ENCODE measurements around the gene CORO7.
A peak's percentile ranks its signal among the peaks of the same experiment; 100 is the strongest.

The CORO7 gene

GRCh38 chr16:4426722-4427372 lies 10.5 kb upstream of the CORO7 start:
- TF ChIP-seq CTCF (IDR thresholded peaks at IDR 0.05; ENCODE audit: low read length, missing control alignments) = no peak
- peak overlapping the region; percentile 80 for H3K4me3 ChIP-seq (replicated peaks; ENCODE audit: low read depth, low read length)
- DNase-seq (ENCODE audit: low read depth) = no peak

GRCh38 chr16:4426021-4426684 lies 9.8 kb upstream of the CORO7 start:
- no peak for TF ChIP-seq CTCF (IDR thresholded peaks at IDR 0.05; ENCODE audit: low read length, missing control alignments)
- DNase-seq (ENCODE audit: low read depth) = no peak
- H3K4me3 ChIP-seq (replicated peaks; ENCODE audit: low read depth, low read length) = peak overlapping the region; percentile 80

GRCh38 chr16:4425378-4426020 lies 9.1 kb upstream of the CORO7 start, which contains the start of gene DNAJA3:
Gene DNAJA3, plus strand, starts transcription at chr16:4425868. Its CDS starts 14 bp downstream, at chr16:4425882.
- no peak for TF ChIP-seq CTCF (IDR thresholded peaks at IDR 0.05; ENCODE audit: low read length, missing control alignments)
- H3K4me3 ChIP-seq (replicated peaks; ENCODE audit: low read depth, low read length) = peak within 1 kb of the TSS; percentile 80
- peak; percentile 96 for DNase-seq (ENCODE audit: low read depth)

- TF ChIP-seq CTCF (IDR thresholded peaks at IDR 0.05; ENCODE audit: low read length, missing control alignments) = no peak
Measured at GRCh38 chr16:4420505-4421105, 4.2 kb upstream of the CORO7 start.

GRCh38 chr16:4419402-4419959 lies 3.1 kb upstream of the CORO7 start:
- DNase-seq (ENCODE audit: low read depth) = no peak
- TF ChIP-seq CTCF (IDR thresholded peaks at IDR 0.05; ENCODE audit: low read length, missing control alignments) = no peak
- no peak overlapping the region for H3K4me3 ChIP-seq (replicated peaks; ENCODE audit: low read depth, low read length)

More at GRCh38 chr16:4420505-4421105, 4.2 kb upstream of the CORO7 start:
- no peak overlapping the region for H3K4me3 ChIP-seq (replicated peaks; ENCODE audit: low read depth, low read length)
- DNase-seq (ENCODE audit: low read depth) = no peak

GRCh38 chr16:4415538-4416199 lies 727 bp downstream of the CORO7 start:
- no peak for TF ChIP-seq CTCF (IDR thresholded peaks at IDR 0.05; ENCODE audit: low read length, missing control alignments)
- DNase-seq (ENCODE audit: low read depth) = no peak
- peak overlapping the region; percentile 69 for H3K4me3 ChIP-seq (replicated peaks; ENCODE audit: low read depth, low read length)
